Smooth muscle cell (in vitro differentiated cells): Measurements from ENCODE around the gene TMTC3. TPM values are rescaled to one million over a fixed set of nuclear protein-coding genes. Genes with fewer than 3 reads are reported as not detected.
"Not testable (repeated sequence)": the region's sequence is repeated elsewhere in the genome, so short reads cannot be mapped to it uniquely, and the experiment has no call there.

Source experiments
- DNase-seq: peaks from one replicate; lab custom pipeline; 2025; ENCODE audit not compliant: unreplicated experiment; lab: John Stamatoyannopoulos, UW
- H2AFZ ChIP-seq: fragments of 200-600 bp; sonication (generic); 2 replicates; pipeline ENCODE4 v1.6.0; 2016; ENCODE audit warnings: antibody characterized with exemption, low read depth, mild to moderate bottlenecking
- H3F3A ChIP-seq: fragments of 200-600 bp; sonication (generic); 2 replicates; pipeline ENCODE4 v1.6.0; 2017; ENCODE audit warnings: antibody characterized with exemption, low read depth
- H3K27ac ChIP-seq: fragments of 200-600 bp; sonication (generic); 2 replicates; pipeline ENCODE4 v1.5.1; 2016; ENCODE audit warnings: low read depth, mild to moderate bottlenecking
- H3K27me3 ChIP-seq: fragments of 200-600 bp; sonication (generic); 2 replicates; pipeline ENCODE4 v1.6.1; 2016; ENCODE audit warnings: low read depth, mild to moderate bottlenecking
- H3K36me3 ChIP-seq: fragments of 200-600 bp; sonication (generic); 2 replicates; pipeline ENCODE4 v1.5.1; 2016; ENCODE audit warnings: low read depth
- H3K4me1 ChIP-seq: fragments of 200-600 bp; sonication (generic); 2 replicates; pipeline ENCODE4 v1.5.1; 2016; ENCODE audit warnings: low read depth
- H3K4me2 ChIP-seq: fragments of 200-600 bp; sonication (generic); 2 replicates; pipeline ENCODE4 v1.6.0; 2016; ENCODE audit warnings: mild to moderate bottlenecking
- H3K4me3 ChIP-seq: fragments of 200-600 bp; sonication (generic); 2 replicates; pipeline ENCODE4 v1.5.1; 2016; ENCODE audit warnings: mild to moderate bottlenecking
- H3K79me2 ChIP-seq: fragments of 200-600 bp; sonication (generic); 2 replicates; pipeline ENCODE4 v1.6.0; 2016; ENCODE audit warnings: low read depth, mild to moderate bottlenecking
- H3K9ac ChIP-seq: fragments of 200-600 bp; sonication (generic); 2 replicates; pipeline ENCODE4 v1.6.0; 2016; ENCODE audit warnings: low read depth
- H3K9me3 ChIP-seq: fragments of 200-600 bp; sonication (generic); replicated peaks from 2 replicates; pipeline ENCODE4 v1.5.1; 2016; ENCODE audit warnings: low read depth
- H4K20me1 ChIP-seq: fragments of 200-600 bp; sonication (generic); 2 replicates; pipeline ENCODE4 v1.6.0; 2016; ENCODE audit warnings: low read depth
- CTCF ChIP-seq: fragments of 200-600 bp; sonication (generic); IDR thresholded peaks from 2 replicates; pipeline ENCODE4 v1.5.1; 2017; ENCODE audit warnings: borderline replicate concordance, mild to moderate bottlenecking, antibody characterized with exemption; ENCODE audit not compliant: insufficient read depth, poor library complexity, severe bottlenecking
- WGBS: methylation state at CpG from one replicate; pipeline ENCODE4 v1.1.7; 2016; ENCODE audit warnings: low lambda C conversion rate; 5-methylcytosine and 5-hydroxymethylcytosine counted together
- polyA plus RNA-seq: library from polyadenylated mRNA; unstranded; fragments of >200 nt; fragmentation: Nextera tagmentation; extraction: Ambion mirVana; gene quantifications from 2 replicates; pipeline ENCODE4 v1.2.1, GENCODE V29; 2016
- total RNA-seq: library from RNA; depleted of rRNA; stranded (reverse); fragments of >200 nt; gene quantifications from 2 replicates; pipeline ENCODE4 v1.2.3, GENCODE V29; 2014

The TMTC3 gene
- total and polyA plus RNA-seq, 2 experiments from 2014 or later, result 8.7 to 49.3 TPM

- Histone ChIP-seq H2AFZ (no peak overlapping the region), H3K4me1 (no peaks in the 10 kb centered on the region), H3K79me2 (no peaks in the 10 kb centered on the region), H3K27me3 (no peaks in the 10 kb centered on the region), H3K4me3 (no peak overlapping the region), H4K20me1 (no peaks in the 10 kb centered on the region), H3K9ac (no peak overlapping the region), H3K9me3 (peaks cover 2% of the 10 kb centered on the region), H3K36me3 (peaks cover under 1% of the 10 kb centered on the region), H3K4me2 (no peak overlapping the region), H3F3A (no peaks in the 10 kb centered on the region), H3K27ac (no peak overlapping the region)
- DNase-seq, result no peak
- 80% methylated on average over 4 of the region's 4 CpGs for WGBS
- no peak for TF ChIP-seq CTCF
Measured at GRCh38 chr12:88207921-88208620, 66.0 kb downstream of the TMTC3 start.

GRCh38 chr12:88208661-88209060 lies 66.6 kb downstream of the TMTC3 start:
- peaks cover 3% of the 10 kb centered on the region for H3K36me3 ChIP-seq
- H3K9ac ChIP-seq, result no peak overlapping the region
- DNase-seq, result no peak
- no peaks in the 10 kb centered on the region for H3K79me2 ChIP-seq
- H3K4me1 ChIP-seq, result no peaks in the 10 kb centered on the region
- no peak overlapping the region for H3K4me3 ChIP-seq
- H3K9me3 ChIP-seq, result peaks cover 5% of the 10 kb centered on the region
- TF ChIP-seq CTCF, result no peak
- no peaks in the 10 kb centered on the region for H3K27me3 ChIP-seq
- no peaks in the 10 kb centered on the region for H4K20me1 ChIP-seq
- H3K4me2 ChIP-seq, result no peak overlapping the region
- 71% methylated on average over 1 of the region's 1 CpG for WGBS
- no peak overlapping the region for H2AFZ ChIP-seq
- no peaks in the 10 kb centered on the region for H3F3A ChIP-seq
- no peak overlapping the region for H3K27ac ChIP-seq

GRCh38 chr12:88210311-88210710 lies 68.2 kb downstream of the TMTC3 start:
- not testable (repeated sequence) for H3K4me2 ChIP-seq, H3K36me3 ChIP-seq, H3F3A ChIP-seq, H3K79me2 ChIP-seq, H3K27ac ChIP-seq, H3K27me3 ChIP-seq, H3K4me3 ChIP-seq, H2AFZ ChIP-seq, H3K4me1 ChIP-seq, H3K9me3 ChIP-seq, H4K20me1 ChIP-seq, H3K9ac ChIP-seq, DNase-seq
- WGBS, result 88% methylated on average over 1 of the region's 1 CpG

- Histone ChIP-seq H3K9me3 (peaks cover 7% of the 10 kb centered on the region), H3K36me3 (peaks cover under 1% of the 10 kb centered on the region), H3K9ac (no peak overlapping the region), H3F3A (no peaks in the 10 kb centered on the region), H3K27me3 (no peaks in the 10 kb centered on the region), H3K4me3 (no peak overlapping the region), H3K4me1 (no peaks in the 10 kb centered on the region), H3K4me2 (no peak overlapping the region), H3K79me2 (no peaks in the 10 kb centered on the region), H4K20me1 (no peaks in the 10 kb centered on the region), H2AFZ (no peak overlapping the region), H3K27ac (no peak overlapping the region)
- no peak for TF ChIP-seq CTCF
- DNase-seq, result no peak
Measured at GRCh38 chr12:88218293-88218692, 76.2 kb downstream of the TMTC3 start.
